Left kidney (tissue), 2 donors: ENCODE results near the gene MTERF4. TPM values are rescaled to one million over a fixed set of nuclear protein-coding genes. Genes with fewer than 3 reads are reported as not detected.

Source experiments
- DNase-seq: peaks from one replicate; pipeline ENCODE4 v3.0.0-alpha.2; 2013
- polyA plus RNA-seq: library from polyadenylated mRNA; unstranded; fragments of 120-200 nt; gene quantifications from one replicate; pipeline ENCODE4 v1.2.1, GENCODE V29; 2013; ENCODE audit not compliant: insufficient read length

The MTERF4 gene
- polyA plus RNA-seq, 1 donor: 74.1 TPM

GRCh38 chr2:241091201-241091600 lies 10.9 kb downstream of the MTERF4 start:
- no peak for DNase-seq

- DNase-seq: no peak
These were observed 13.0 kb downstream of the MTERF4 start for GRCh38 chr2:241088791-241089732.

- no peak for DNase-seq
These were observed 13.7 kb downstream of the MTERF4 start for GRCh38 chr2:241088376-241088775.

GRCh38 chr2:241087420-241088268 lies 14.4 kb downstream of the MTERF4 start:
- DNase-seq: no peak

GRCh38 chr2:241084856-241085444 lies 17.1 kb downstream of the MTERF4 start:
- DNase-seq: no peak

- no peak for DNase-seq
These were observed 19.0 kb downstream of the MTERF4 start for GRCh38 chr2:241083091-241083415.

GRCh38 chr2:241082341-241083090 lies 19.6 kb downstream of the MTERF4 start:
- DNase-seq: no peak

GRCh38 chr2:241081643-241082340 lies 20.3 kb downstream of the MTERF4 start:
- DNase-seq: no peak

- no peak for DNase-seq
These were observed 20.9 kb downstream of the MTERF4 start for GRCh38 chr2:241081190-241081642.

GRCh38 chr2:241080405-241081189 lies 21.5 kb downstream of the MTERF4 start:
- DNase-seq: no peak

GRCh38 chr2:241074901-241075540 lies 27.1 kb downstream of the MTERF4 start:
- DNase-seq: no peak

- DNase-seq: no peak
These were observed 27.8 kb downstream of the MTERF4 start for GRCh38 chr2:241074065-241074818.

- DNase-seq: no peak
These were observed 28.7 kb downstream of the MTERF4 start for GRCh38 chr2:241073166-241074064.

- DNase-seq: no peak
These were observed 29.4 kb downstream of the MTERF4 start for GRCh38 chr2:241072553-241073165.

- DNase-seq: no peak
These were observed 29.9 kb downstream of the MTERF4 start for GRCh38 chr2:241072151-241072550.

GRCh38 chr2:241071677-241072111 lies 30.4 kb downstream of the MTERF4 start:
- DNase-seq: no peak
